ENCODE data around the gene DMRT2.

- TF ChIP-seq, protein P1, sequence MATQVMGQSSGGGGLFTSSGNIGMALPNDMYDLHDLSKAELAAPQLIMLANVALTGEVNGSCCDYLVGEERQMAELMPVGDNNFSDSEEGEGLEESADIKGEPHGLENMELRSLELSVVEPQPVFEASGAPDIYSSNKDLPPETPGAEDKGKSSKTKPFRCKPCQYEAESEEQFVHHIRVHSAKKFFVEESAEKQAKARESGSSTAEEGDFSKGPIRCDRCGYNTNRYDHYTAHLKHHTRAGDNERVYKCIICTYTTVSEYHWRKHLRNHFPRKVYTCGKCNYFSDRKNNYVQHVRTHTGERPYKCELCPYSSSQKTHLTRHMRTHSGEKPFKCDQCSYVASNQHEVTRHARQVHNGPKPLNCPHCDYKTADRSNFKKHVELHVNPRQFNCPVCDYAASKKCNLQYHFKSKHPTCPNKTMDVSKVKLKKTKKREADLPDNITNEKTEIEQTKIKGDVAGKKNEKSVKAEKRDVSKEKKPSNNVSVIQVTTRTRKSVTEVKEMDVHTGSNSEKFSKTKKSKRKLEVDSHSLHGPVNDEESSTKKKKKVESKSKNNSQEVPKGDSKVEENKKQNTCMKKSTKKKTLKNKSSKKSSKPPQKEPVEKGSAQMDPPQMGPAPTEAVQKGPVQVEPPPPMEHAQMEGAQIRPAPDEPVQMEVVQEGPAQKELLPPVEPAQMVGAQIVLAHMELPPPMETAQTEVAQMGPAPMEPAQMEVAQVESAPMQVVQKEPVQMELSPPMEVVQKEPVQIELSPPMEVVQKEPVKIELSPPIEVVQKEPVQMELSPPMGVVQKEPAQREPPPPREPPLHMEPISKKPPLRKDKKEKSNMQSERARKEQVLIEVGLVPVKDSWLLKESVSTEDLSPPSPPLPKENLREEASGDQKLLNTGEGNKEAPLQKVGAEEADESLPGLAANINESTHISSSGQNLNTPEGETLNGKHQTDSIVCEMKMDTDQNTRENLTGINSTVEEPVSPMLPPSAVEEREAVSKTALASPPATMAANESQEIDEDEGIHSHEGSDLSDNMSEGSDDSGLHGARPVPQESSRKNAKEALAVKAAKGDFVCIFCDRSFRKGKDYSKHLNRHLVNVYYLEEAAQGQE (IDR thresholded peaks at IDR 0.05; ENCODE audit: low read depth) = no peak
- no peak for TF ChIP-seq YY1 (IDR thresholded peaks at IDR 0.05; ENCODE audit: low read depth)
- no peak for TF ChIP-seq TAF1 (IDR thresholded peaks at IDR 0.05; ENCODE audit: low read depth)
- TF ChIP-seq RAD21 (IDR thresholded peaks at IDR 0.05; ENCODE audit: low read depth) = no peak
- no peak for TF ChIP-seq EGR1 (IDR thresholded peaks at IDR 0.05)
- TF ChIP-seq EP300 (IDR thresholded peaks at IDR 0.05; ENCODE audit: borderline replicate concordance) = no peak
- no peak for TF ChIP-seq MAX (IDR thresholded peaks at IDR 0.05)
- no peak for TF ChIP-seq ZBTB7A (IDR thresholded peaks at IDR 0.05; ENCODE audit: low read depth)
- TF ChIP-seq NFIC (IDR thresholded peaks at IDR 0.05) = no peak
Observed at GRCh38 chr9:1001838-1002237, 48.3 kb upstream of the DMRT2 start.
